ENCODE data around the gene ERO1B. TPM values are rescaled to one million over a fixed set of nuclear protein-coding genes. Genes with fewer than 3 reads are reported as not detected.

Gene ERO1B
- polyA plus RNA-seq, 1 donor from 2014 or later, result 2.7 TPM

DNA sequence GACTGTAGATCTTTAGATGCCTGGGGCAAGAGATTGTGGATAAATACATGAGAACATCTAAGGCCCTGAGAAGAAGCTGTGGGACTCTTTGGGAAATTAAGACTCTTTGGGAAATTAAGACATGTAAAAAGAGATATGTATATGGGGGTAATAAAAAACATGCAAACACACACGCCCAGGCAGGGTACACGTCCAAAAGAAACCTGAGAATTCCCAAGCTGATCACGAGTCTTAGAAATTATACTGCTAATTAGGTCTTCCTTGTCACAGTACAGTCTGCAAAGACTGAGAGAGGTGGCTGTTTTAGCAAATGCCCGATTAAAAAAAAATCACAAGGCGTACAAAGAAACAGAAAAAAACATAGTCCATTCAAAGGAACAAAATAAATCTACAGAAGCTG lies 39.3 kb upstream of the ERO1B start:
- H3K9me2 ChIP-seq (ENCODE audit: insufficient read depth, low read length), result no peaks in the 10 kb centered on the region
- no peak for TF ChIP-seq POLR2AphosphoS5 (IDR thresholded peaks at IDR 0.05)
- no peak for TF ChIP-seq RAD21 (conservative IDR thresholded peaks at IDR 0.05)
- TF ChIP-seq SMC3 (conservative IDR thresholded peaks at IDR 0.05; ENCODE audit: poor library complexity), result no peak
- TF ChIP-seq, protein P1, sequence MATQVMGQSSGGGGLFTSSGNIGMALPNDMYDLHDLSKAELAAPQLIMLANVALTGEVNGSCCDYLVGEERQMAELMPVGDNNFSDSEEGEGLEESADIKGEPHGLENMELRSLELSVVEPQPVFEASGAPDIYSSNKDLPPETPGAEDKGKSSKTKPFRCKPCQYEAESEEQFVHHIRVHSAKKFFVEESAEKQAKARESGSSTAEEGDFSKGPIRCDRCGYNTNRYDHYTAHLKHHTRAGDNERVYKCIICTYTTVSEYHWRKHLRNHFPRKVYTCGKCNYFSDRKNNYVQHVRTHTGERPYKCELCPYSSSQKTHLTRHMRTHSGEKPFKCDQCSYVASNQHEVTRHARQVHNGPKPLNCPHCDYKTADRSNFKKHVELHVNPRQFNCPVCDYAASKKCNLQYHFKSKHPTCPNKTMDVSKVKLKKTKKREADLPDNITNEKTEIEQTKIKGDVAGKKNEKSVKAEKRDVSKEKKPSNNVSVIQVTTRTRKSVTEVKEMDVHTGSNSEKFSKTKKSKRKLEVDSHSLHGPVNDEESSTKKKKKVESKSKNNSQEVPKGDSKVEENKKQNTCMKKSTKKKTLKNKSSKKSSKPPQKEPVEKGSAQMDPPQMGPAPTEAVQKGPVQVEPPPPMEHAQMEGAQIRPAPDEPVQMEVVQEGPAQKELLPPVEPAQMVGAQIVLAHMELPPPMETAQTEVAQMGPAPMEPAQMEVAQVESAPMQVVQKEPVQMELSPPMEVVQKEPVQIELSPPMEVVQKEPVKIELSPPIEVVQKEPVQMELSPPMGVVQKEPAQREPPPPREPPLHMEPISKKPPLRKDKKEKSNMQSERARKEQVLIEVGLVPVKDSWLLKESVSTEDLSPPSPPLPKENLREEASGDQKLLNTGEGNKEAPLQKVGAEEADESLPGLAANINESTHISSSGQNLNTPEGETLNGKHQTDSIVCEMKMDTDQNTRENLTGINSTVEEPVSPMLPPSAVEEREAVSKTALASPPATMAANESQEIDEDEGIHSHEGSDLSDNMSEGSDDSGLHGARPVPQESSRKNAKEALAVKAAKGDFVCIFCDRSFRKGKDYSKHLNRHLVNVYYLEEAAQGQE (IDR thresholded peaks at IDR 0.05; ENCODE audit: borderline replicate concordance), result no peak
- TF ChIP-seq TAF1 (IDR thresholded peaks at IDR 0.05; ENCODE audit: low read depth), result no peak
- TF ChIP-seq, protein P2, sequence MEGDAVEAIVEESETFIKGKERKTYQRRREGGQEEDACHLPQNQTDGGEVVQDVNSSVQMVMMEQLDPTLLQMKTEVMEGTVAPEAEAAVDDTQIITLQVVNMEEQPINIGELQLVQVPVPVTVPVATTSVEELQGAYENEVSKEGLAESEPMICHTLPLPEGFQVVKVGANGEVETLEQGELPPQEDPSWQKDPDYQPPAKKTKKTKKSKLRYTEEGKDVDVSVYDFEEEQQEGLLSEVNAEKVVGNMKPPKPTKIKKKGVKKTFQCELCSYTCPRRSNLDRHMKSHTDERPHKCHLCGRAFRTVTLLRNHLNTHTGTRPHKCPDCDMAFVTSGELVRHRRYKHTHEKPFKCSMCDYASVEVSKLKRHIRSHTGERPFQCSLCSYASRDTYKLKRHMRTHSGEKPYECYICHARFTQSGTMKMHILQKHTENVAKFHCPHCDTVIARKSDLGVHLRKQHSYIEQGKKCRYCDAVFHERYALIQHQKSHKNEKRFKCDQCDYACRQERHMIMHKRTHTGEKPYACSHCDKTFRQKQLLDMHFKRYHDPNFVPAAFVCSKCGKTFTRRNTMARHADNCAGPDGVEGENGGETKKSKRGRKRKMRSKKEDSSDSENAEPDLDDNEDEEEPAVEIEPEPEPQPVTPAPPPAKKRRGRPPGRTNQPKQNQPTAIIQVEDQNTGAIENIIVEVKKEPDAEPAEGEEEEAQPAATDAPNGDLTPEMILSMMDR (IDR thresholded peaks at IDR 0.05; ENCODE audit: poor library complexity, severe bottlenecking), result no peak
- no peak for TF ChIP-seq EP300 (conservative IDR thresholded peaks at IDR 0.05; ENCODE audit: poor library complexity, severe bottlenecking)
- TF ChIP-seq EZH2 (IDR thresholded peaks at IDR 0.05; ENCODE audit: borderline replicate concordance, insufficient read depth, low read length, poor library complexity, severe bottlenecking), result no peak
- no peak for TF ChIP-seq MXI1 (conservative IDR thresholded peaks at IDR 0.05; ENCODE audit: poor library complexity, severe bottlenecking)
- no peaks in the 10 kb centered on the region for H4K20me1 ChIP-seq (ENCODE audit: insufficient read depth)
- no peak overlapping the region for H3K4me3 ChIP-seq (ENCODE audit: low read length)
- H3K9me3 ChIP-seq (ENCODE audit: low read length), result no peaks in the 10 kb centered on the region
- no peak overlapping the region for H3K27ac ChIP-seq (ENCODE audit: low read length)
- no peak overlapping the region for H3K9ac ChIP-seq (ENCODE audit: low read length)
- H3F3A ChIP-seq (ENCODE audit: insufficient read depth, low read length, poor library complexity, severe bottlenecking), result no peaks in the 10 kb centered on the region
- no peak overlapping the region for H2AFZ ChIP-seq (ENCODE audit: low read depth, low read length)
- H3K36me3 ChIP-seq (ENCODE audit: insufficient read depth, low read length), result no peaks in the 10 kb centered on the region
- H3K4me2 ChIP-seq (ENCODE audit: low read length), result no peak overlapping the region
- H3K27me3 ChIP-seq (ENCODE audit: insufficient read depth, low read depth, low read length), result no peaks in the 10 kb centered on the region
- no peaks in the 10 kb centered on the region for H3K79me2 ChIP-seq (replicated peaks; ENCODE audit: insufficient read depth, low read length)

DNA sequence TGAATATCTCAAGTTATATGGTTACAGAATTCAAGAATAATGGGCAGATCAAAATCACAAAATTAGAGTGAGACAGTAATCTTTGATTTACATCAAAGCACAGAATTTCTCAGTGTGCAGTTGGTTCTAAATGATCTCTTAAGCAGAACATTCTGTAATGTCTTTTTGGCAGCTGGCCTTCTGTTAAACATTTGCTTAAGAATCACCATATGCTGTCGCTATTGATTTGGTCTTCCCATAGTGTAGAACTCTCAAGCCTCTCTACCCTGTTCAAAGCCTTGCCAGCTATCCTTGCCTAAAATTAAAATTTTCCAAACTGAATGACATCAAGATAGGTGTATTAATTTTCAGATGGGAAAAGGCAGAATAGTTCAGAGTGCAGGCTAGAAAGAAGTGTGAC lies 38.9 kb upstream of the ERO1B start:
- Histone ChIP-seq H3K36me3 (ENCODE audit: insufficient read depth, low read length) (no peaks in the 10 kb centered on the region), H3K9ac (ENCODE audit: low read length) (no peak overlapping the region), H2AFZ (ENCODE audit: low read depth, low read length) (no peak overlapping the region), H3K79me2 (replicated peaks; ENCODE audit: insufficient read depth, low read length) (no peaks in the 10 kb centered on the region), H3K4me2 (ENCODE audit: low read length) (no peak overlapping the region), H3K27ac (ENCODE audit: low read length) (no peak overlapping the region), H3K27me3 (ENCODE audit: insufficient read depth, low read depth, low read length) (no peaks in the 10 kb centered on the region), H3K9me2 (ENCODE audit: insufficient read depth, low read length) (no peaks in the 10 kb centered on the region), H3F3A (ENCODE audit: insufficient read depth, low read length, poor library complexity, severe bottlenecking) (no peaks in the 10 kb centered on the region), H3K9me3 (ENCODE audit: low read length) (no peaks in the 10 kb centered on the region), H4K20me1 (ENCODE audit: insufficient read depth) (no peaks in the 10 kb centered on the region), H3K4me3 (ENCODE audit: low read length) (no peak overlapping the region)
- TF ChIP-seq EZH2 (IDR thresholded peaks at IDR 0.05; ENCODE audit: borderline replicate concordance, insufficient read depth, low read length, poor library complexity, severe bottlenecking) (no peak), TAF1 (IDR thresholded peaks at IDR 0.05; ENCODE audit: low read depth) (no peak), RAD21 (conservative IDR thresholded peaks at IDR 0.05) (no peak), MXI1 (conservative IDR thresholded peaks at IDR 0.05; ENCODE audit: poor library complexity, severe bottlenecking) (no peak), SMC3 (conservative IDR thresholded peaks at IDR 0.05; ENCODE audit: poor library complexity) (no peak), EP300 (conservative IDR thresholded peaks at IDR 0.05; ENCODE audit: poor library complexity, severe bottlenecking) (no peak), POLR2AphosphoS5 (IDR thresholded peaks at IDR 0.05) (no peak)
- TF ChIP-seq, protein P1 (IDR thresholded peaks at IDR 0.05; ENCODE audit: borderline replicate concordance), result no peak
- TF ChIP-seq, protein P2 (IDR thresholded peaks at IDR 0.05; ENCODE audit: poor library complexity, severe bottlenecking), result no peak

Data from neural cell (in vitro differentiated cells).